Skeletal muscle cell (primary cell): ENCODE results near the gene CLEC10A.
"Not testable (repeated sequence)": the region's sequence is repeated elsewhere in the genome, so short reads cannot be mapped to it uniquely, and the experiment has no call there.

ENCODE experiments used
- DNase-seq: peaks from one replicate; pipeline ENCODE4 v3.0.0-alpha.2; 2010; ENCODE audit warnings: low read depth
- H3K4me3 ChIP-seq: 2 replicates; pipeline ENCODE4 v1.5.1; 2011; ENCODE audit warnings: low read depth, mild to moderate bottlenecking, control low read depth, low read length, moderate library complexity

Gene CLEC10A

GRCh38 chr17:7109461-7110322 is 29.6 kb upstream of the CLEC10A start:
- DNase-seq, result no peak
- H3K4me3 ChIP-seq, result no peak overlapping the region

GRCh38 chr17:7108981-7109380 is 28.9 kb upstream of the CLEC10A start:
- no peak for DNase-seq
- H3K4me3 ChIP-seq, result no peak overlapping the region

GRCh38 chr17:7108560-7108925 is 28.5 kb upstream of the CLEC10A start:
- H3K4me3 ChIP-seq, result no peak overlapping the region
- DNase-seq, result no peak

- no peak for DNase-seq
- H3K4me3 ChIP-seq, result no peak overlapping the region
Observed at GRCh38 chr17:7107795-7108559, 27.9 kb upstream of the CLEC10A start.

- DNase-seq, result no peak
- H3K4me3 ChIP-seq, result no peak overlapping the region
Observed at GRCh38 chr17:7107012-7107754, 27.1 kb upstream of the CLEC10A start.

GRCh38 chr17:7102421-7102820 is 22.4 kb upstream of the CLEC10A start:
- no peak overlapping the region for H3K4me3 ChIP-seq
- no peak for DNase-seq

GRCh38 chr17:7101531-7101930 is 21.5 kb upstream of the CLEC10A start:
- no peak overlapping the region for H3K4me3 ChIP-seq
- DNase-seq, result no peak

- DNase-seq, result not testable (repeated sequence)
Observed at GRCh38 chr17:7100641-7101379, 20.8 kb upstream of the CLEC10A start.

GRCh38 chr17:7098802-7099459 is 18.9 kb upstream of the CLEC10A start:
- no peak for DNase-seq
- H3K4me3 ChIP-seq, result no peak overlapping the region

More at GRCh38 chr17:7100641-7101379, 20.8 kb upstream of the CLEC10A start:
- not testable (repeated sequence) for H3K4me3 ChIP-seq

- no peak for DNase-seq
- no peak overlapping the region for H3K4me3 ChIP-seq
Observed at GRCh38 chr17:7097940-7098339, 17.9 kb upstream of the CLEC10A start.

GRCh38 chr17:7095625-7096024 is 15.6 kb upstream of the CLEC10A start:
- DNase-seq, result no peak

GRCh38 chr17:7094652-7095019 is 14.6 kb upstream of the CLEC10A start:
- no peak for DNase-seq
- H3K4me3 ChIP-seq, result no peak overlapping the region

More at GRCh38 chr17:7095625-7096024, 15.6 kb upstream of the CLEC10A start:
- no peak overlapping the region for H3K4me3 ChIP-seq

GRCh38 chr17:7091311-7092005 is 11.4 kb upstream of the CLEC10A start:
- not testable (repeated sequence) for H3K4me3 ChIP-seq, DNase-seq

GRCh38 chr17:7089570-7089969 is 9.5 kb upstream of the CLEC10A start:
- not testable (repeated sequence) for H3K4me3 ChIP-seq

GRCh38 chr17:7088442-7088841 is 8.4 kb upstream of the CLEC10A start:
- not testable (repeated sequence) for H3K4me3 ChIP-seq, DNase-seq

More at GRCh38 chr17:7089570-7089969, 9.5 kb upstream of the CLEC10A start:
- not testable (repeated sequence) for DNase-seq

- H3K4me3 ChIP-seq, result no peak overlapping the region
- no peak for DNase-seq
Observed at GRCh38 chr17:7084088-7084487, 4.0 kb upstream of the CLEC10A start.

- no peak overlapping the region for H3K4me3 ChIP-seq
- no peak for DNase-seq
Observed at GRCh38 chr17:7083592-7083991, 3.5 kb upstream of the CLEC10A start.

- no peak for DNase-seq
Observed at GRCh38 chr17:7081341-7082062, 1.5 kb upstream of the CLEC10A start.

More at GRCh38 chr17:7081341-7082062, 1.5 kb upstream of the CLEC10A start:
- H3K4me3 ChIP-seq, result no peak overlapping the region
